ENCODE measurements around the gene HSBP1L1.
"Not testable (repeated sequence)": the region's sequence is repeated elsewhere in the genome, so short reads cannot be mapped to it uniquely, and the experiment has no call there.

HSBP1L1 gene

GRCh38 chr18:79983793-79984192, 19.4 kb downstream of the HSBP1L1 start:
- no peak for DNase-seq

GRCh38 chr18:79985172-79985571, 20.7 kb downstream of the HSBP1L1 start:
- DNase-seq, result no peak

GRCh38 chr18:79986726-79987125, 22.3 kb downstream of the HSBP1L1 start:
- DNase-seq, result no peak

GRCh38 chr18:79987566-79987965, 23.1 kb downstream of the HSBP1L1 start:
- no peak for DNase-seq

GRCh38 chr18:79988071-79988450, 23.6 kb downstream of the HSBP1L1 start:
- DNase-seq, result peak; percentile 88

GRCh38 chr18:79988451-79989194, 24.2 kb downstream of the HSBP1L1 start, which contains the start of gene TXNL4A:
TXNL4A (minus strand) TSS chr18:79988563; CDS start chr18:79988392, 171 bp downstream.
- DNase-seq, result peak; percentile 95

- DNase-seq, result no peak
Observed at GRCh38 chr18:79989195-79989497, 24.7 kb downstream of the HSBP1L1 start.

- no peak for DNase-seq
Observed at GRCh38 chr18:79991494-79991893, 27.1 kb downstream of the HSBP1L1 start.

- DNase-seq, result not testable (repeated sequence)
Observed at GRCh38 chr18:79999701-80000100, 35.3 kb downstream of the HSBP1L1 start.

GRCh38 chr18:80000877-80001276, 36.4 kb downstream of the HSBP1L1 start:
- DNase-seq, result no peak

GRCh38 chr18:80002468-80002867, 38.0 kb downstream of the HSBP1L1 start:
- DNase-seq, result no peak

- DNase-seq, result no peak
Observed at GRCh38 chr18:80004600-80005342, 40.3 kb downstream of the HSBP1L1 start.

- DNase-seq, result no peak
Observed at GRCh38 chr18:80006724-80007123, 42.3 kb downstream of the HSBP1L1 start.

- no peak for DNase-seq
Observed at GRCh38 chr18:80009661-80010550, 45.5 kb downstream of the HSBP1L1 start.

- no peak for DNase-seq
Observed at GRCh38 chr18:80010551-80010906, 46.1 kb downstream of the HSBP1L1 start.

- not testable (repeated sequence) for DNase-seq
Observed at GRCh38 chr18:80011496-80012137, 47.2 kb downstream of the HSBP1L1 start.

GRCh38 chr18:80012714-80013113, 48.3 kb downstream of the HSBP1L1 start:
- no peak for DNase-seq
